ENCODE results near the gene SLC25A25.

DNA sequence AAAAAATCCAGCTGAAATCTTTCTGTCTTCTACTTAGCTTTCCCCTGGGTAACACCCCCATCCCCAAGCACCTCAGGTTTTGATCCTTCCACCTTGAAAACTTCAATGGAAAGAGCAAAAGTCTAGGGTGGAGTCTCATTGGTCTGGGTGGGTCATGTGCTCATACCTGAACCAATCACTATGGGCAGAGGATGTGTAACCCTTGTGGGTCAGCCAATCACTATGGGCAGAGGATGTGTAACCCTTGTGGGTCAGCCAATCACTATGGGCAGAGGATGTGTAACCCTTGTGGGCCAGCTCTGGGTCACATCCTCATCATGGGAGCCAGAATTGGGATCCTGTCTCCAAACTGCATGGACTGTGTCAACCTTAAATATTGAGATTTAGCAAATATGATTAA, 19.4 kb upstream of the SLC25A25 start:
- TF ChIP-seq EZH2 (IDR thresholded peaks at IDR 0.05; ENCODE audit: insufficient read depth, poor library complexity, severe bottlenecking), result no peak
- no peak for TF ChIP-seq EZH2phosphoT487 (IDR thresholded peaks at IDR 0.05; ENCODE audit: insufficient read depth, low read depth)
